ENCODE data around the gene TMEM109.

Gene TMEM109

DNA sequence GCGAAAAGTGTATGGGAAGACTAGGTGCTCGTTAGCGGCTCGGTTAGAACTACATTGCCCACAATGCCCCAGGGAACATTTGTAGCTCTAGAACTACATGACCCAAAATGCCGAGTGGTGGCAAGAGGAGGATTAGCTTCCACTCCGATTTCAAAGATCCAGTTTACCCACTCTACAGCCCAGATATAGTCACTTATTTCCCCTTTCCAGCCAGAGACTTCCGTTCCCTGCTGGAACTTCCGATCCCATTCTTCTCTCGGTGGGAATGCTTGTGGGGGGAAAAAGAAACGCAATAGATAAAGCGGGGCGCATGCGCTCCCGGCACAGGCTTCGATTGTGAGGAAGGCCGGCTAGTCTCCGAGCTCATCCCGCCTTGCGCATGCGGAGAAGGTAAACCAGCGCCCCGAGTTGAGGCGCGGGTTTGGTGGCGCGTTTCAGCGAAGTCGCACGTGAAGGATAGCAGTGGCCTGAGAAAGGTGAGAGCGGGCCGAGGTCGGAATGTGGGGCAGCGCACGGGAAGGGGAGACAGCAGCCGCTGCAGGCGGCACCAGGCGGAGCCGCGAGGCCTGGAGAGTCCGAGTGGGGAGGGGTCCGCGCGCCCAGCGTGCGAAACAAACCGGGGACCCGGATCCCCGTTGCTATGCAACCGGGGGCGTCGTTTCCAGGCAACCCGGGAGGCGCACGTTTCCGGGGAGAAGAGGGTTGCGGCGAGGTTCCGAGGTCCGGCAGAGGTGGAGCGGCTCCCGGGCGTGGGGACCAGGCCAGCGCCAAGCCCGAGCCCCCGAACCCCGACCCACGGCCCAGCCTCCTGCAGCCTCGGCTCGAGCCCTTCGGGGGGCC lies at the start of gene TMEM109:
TSS of gene TMEM109 (plus strand) at position 366 of the 840 bp plus-strand sequence. CDS start 5,536 bp downstream, outside the sequence.
- DNase-seq (ENCODE audit: low spot score), result peak; percentile 91

GRCh38 chr11:60864856-60865513 lies 49.0 kb upstream of the TMEM109 start:
- DNase-seq (ENCODE audit: low spot score), result no peak

DNA sequence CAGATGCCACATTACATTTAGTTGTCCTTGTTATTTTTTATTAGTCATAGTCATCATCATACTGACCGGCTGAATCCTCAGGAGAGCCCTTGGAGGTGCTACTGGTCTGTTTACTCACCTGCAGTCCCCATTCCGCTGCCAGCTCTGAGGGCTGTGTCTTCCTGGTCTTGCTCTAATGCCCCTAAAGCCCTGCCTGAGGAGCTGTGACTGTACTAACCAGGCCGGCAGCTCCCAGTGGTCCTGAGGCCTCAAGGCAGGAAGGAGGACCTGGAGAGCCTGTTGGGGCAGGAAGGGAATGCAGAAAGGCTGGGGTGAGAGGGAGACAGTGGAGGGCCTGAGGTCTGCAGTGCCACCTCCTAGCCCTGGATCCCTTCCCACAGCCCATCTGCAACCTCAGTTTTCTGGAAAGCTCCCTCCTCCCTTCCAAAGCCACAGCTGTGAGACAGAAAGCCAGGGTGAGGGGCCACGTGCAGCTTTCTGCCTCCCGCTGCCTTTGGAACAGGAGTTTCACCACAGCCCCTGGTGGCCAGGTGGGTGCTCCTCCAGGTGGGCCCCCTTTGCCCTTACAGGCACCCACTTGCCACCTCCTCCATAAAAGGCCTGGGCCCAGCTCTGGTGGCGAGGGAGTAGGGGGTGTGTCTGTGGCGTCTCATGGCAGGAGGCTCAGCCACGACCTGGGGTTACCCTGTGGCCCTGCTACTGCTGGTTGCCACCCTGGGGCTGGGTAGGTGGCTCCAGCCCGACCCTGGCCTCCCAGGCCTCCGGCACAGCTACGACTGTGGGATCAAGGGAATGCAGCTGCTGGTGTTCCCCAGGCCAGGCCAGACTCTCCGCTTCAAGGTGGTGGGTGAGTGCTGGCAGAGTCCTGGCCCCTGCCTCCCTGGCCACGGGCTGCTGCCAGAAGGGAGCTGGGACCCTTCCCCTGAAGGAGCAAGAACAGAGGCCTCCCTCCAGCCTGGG lies 46.8 kb upstream of the TMEM109 start, which contains the start of gene ZP1:
TSS of gene ZP1 (plus strand) at position 632 of the 960 bp plus-strand sequence. CDS start at position 652, 20 bp downstream.
- DNase-seq (ENCODE audit: low spot score), result no peak

DNA sequence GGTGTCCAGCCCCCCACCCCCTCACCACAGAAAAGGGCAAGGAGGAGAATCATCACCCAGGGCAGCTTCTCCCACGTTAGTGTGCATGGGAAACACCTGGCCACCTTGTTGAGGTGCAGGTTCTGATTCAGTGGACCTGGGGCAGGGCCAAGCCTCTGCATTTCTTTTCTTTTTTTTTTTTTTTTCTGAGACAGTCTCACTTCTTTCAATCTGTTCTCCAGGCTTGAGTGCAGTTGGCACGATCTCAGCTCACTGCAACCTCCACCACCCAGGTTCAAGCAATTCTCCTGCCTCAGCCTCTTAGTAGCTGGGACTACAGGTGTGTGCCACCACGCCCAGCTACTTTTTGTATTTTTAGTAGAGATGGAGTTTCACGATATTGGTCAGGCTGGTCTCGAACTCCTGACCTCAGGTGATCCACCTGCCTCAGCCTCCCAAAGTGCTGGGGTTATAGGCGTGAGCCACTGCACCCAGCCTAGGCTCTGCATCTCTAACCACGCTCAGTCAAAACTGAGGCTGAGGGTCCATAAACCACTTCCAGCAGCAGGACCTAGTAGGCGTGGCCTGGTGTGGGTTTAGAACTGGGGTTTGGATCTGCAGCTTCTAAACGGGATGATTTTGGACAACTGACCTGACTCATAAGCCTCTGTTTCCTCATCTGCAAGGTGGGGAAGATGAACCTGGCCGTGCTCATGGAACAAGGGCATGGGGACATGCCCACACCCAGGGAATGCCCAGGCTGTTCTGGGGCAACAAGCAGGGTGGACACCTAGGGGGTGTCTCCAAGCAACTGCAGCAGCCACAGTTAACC lies 45.9 kb upstream of the TMEM109 start:
- DNase-seq (ENCODE audit: low spot score), result no peak

DNA sequence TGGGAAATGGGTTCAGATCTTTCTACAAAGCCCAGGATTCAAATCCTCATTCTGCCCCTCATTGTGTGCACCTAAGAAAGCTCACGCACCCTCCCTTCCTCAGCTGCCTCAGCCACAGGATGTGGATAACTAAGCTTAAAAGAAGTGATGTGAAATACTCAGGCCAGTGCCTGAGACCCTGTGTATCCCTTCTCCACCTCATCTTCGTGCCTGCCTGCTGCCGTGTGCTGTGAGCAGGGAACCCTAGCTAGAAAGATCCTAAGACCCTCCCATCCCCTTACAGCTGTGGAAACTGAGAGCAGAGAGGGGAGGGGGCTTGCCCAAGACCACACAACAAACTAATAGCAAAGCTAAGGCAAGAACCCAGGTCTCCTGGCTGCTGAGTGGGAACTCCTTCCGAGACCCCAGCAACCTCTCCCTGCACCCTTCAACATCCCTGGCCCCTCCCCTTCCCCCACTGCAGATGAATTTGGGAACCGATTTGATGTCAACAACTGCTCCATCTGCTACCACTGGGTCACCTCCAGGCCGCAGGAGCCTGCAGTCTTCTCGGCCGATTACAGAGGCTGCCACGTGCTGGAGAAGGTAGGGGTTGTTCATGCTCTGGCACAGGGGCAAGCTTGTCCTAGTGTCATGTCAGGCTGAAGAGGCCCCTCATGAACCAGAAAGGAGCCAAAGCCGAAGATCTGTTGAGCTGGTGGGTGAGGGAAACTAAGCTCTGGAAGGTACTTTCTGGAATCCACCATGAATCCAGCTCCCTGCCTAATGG lies 45.1 kb upstream of the TMEM109 start:
- DNase-seq (ENCODE audit: low spot score), result no peak

DNA sequence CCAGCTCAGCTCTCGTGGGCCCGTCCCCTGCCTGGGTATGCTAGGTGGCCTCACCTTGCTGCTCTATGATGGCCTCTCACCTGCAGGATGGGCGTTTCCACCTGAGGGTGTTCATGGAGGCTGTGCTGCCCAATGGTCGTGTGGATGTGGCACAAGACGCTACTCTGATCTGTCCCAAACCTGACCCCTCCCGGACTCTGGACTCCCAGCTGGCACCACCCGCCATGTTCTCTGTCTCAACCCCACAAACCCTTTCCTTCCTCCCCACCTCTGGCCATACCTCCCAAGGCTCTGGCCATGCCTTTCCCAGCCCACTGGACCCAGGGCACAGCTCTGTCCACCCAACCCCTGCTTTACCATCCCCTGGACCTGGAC lies 44.5 kb upstream of the TMEM109 start:
- DNase-seq (ENCODE audit: low spot score), result no peak

- no peak for DNase-seq (ENCODE audit: low spot score)
These were observed 43.7 kb upstream of the TMEM109 start for GRCh38 chr11:60870276-60870675.

- DNase-seq (ENCODE audit: low spot score), result no peak
These were observed 43.1 kb upstream of the TMEM109 start for GRCh38 chr11:60870733-60871377.

- no peak for DNase-seq (ENCODE audit: low spot score)
These were observed 42.4 kb upstream of the TMEM109 start for GRCh38 chr11:60871378-60872061.

DNA sequence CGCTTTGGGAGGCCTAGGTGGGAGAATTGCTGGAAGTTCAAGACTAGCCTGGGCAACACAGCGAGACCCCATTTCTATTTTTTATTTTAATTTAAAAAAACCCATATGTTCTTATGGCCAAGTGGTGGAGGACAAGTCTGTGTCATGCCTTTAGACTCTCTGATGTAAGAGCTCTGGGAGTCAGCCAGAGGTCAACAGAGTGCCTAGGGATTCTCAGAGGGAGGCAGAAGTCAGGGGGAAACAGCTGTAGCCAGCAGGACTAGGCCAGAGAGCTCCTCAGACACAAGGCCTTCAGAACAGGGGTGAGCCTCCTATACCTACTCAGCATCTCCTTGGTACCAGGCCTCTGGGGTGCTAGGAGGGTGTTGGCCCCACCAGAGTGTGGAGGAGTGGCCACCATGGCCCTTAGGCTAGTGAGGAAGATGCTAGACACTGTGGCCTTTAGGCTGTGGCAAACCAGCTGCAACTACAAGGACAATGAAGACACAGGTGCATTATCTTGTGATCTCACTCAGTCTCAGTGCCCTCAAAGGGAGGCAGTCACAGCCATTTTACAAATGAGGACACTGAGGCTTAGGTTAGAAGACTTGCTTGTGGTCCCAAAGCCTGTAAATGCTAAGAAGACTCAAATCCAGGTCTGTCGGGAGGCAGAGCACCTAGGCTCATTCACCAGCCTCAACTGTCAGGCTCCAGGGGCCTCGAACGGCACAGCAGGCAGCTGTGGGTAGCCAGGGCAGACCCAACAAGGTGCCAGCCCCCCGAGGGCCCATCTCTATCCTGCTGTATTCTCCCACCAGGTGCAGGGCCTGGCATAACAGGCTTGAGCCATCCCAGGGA lies 41.6 kb upstream of the TMEM109 start:
- DNase-seq (ENCODE audit: low spot score), result no peak

- DNase-seq (ENCODE audit: low spot score), result no peak
These were observed 40.9 kb upstream of the TMEM109 start for GRCh38 chr11:60872961-60873524.

DNA sequence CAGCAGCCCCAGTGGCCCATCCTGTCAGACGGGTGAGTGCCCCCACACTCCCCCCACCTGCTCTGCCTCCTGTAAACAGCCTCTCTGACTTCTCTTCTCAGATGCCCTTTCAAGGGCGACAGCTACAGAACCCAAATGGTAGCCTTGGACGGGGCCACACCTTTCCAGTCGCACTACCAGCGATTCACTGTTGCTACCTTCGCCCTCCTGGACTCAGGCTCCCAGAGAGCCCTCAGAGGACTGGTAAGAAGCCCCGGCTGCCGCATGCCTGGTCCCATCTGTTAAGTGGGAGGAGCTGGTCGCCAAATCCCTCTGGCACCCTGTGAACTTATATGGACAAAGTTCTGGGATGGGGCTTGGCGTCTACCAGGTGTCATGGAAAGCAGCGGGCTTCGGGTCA lies 40.4 kb upstream of the TMEM109 start:
- no peak for DNase-seq (ENCODE audit: low spot score)

GRCh38 chr11:60874421-60875365 lies 39.3 kb upstream of the TMEM109 start:
- DNase-seq (ENCODE audit: low spot score), result peak; percentile 13

GRCh38 chr11:60875366-60876167 lies 38.4 kb upstream of the TMEM109 start:
- no peak for DNase-seq (ENCODE audit: low spot score)

DNA sequence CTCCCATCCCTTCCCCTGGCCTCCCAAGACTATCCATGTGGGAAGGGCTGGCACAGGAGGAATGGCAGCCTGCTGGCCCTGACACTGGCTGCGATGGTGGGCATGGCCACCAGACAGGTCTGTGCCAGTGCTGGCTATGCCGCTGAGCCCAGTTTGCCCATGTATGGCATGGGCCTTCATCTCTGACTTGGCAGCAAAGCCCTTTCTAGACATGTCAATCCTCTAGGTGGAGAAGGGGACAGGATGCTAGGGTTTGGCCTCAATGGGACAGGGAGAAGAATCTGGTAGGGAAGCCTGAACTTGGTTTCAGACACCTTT lies 37.8 kb upstream of the TMEM109 start:
- peak; percentile 20 for DNase-seq (ENCODE audit: low spot score)
